SK-N-SH treated with all-trans-retinoic acid at 6 μM for 48 hours (cell line): ENCODE data around the gene SLC19A1.

ENCODE experiments used
- ARNTL ChIP-seq: fragments of 450-650 bp; formaldehyde crosslinking; IDR thresholded peaks from 2 replicates; pipeline ENCODE4 v1.5.0; 2020; ENCODE audit warnings: low read depth, mild to moderate bottlenecking, moderate library complexity, borderline replicate concordance
- PATZ1 ChIP-seq: fragments of 250-450 bp; sonication (Bioruptor Pico); IDR thresholded peaks from 2 replicates; pipeline ENCODE4 v1.8.0; 2020; ENCODE audit warnings: mild to moderate bottlenecking, moderate library complexity, borderline replicate concordance
- RARB ChIP-seq: fragments of 250-450 bp; sonication (Bioruptor Pico); IDR thresholded peaks from 2 replicates; pipeline ENCODE4 v1.8.0; 2021; ENCODE audit warnings: mild to moderate bottlenecking, moderate library complexity
- ZFP30 ChIP-seq: fragments of 450-650 bp; formaldehyde crosslinking; IDR thresholded peaks from 2 replicates; pipeline ENCODE4 v1.5.0; 2022; ENCODE audit warnings: mild to moderate bottlenecking, moderate library complexity
- TF ChIP-seq, protein P1 (sequence below): fragments of 250-450 bp; sonication (Bioruptor Pico); IDR thresholded peaks from 2 replicates; pipeline ENCODE4 v1.5.0; 2020; ENCODE audit warnings: mild to moderate bottlenecking, moderate library complexity
- TF ChIP-seq, protein P2 (sequence below): fragments of 250-450 bp; sonication (Bioruptor Pico); IDR thresholded peaks from 2 replicates; pipeline ENCODE4 v1.5.1; 2020; ENCODE audit warnings: low read depth, mild to moderate bottlenecking, moderate library complexity
- TF ChIP-seq, protein P3 (sequence below): fragments of 250-450 bp; sonication (Bioruptor Pico); IDR thresholded peaks from 2 replicates; pipeline ENCODE4 v1.8.0; 2021; ENCODE audit warnings: low read depth, mild to moderate bottlenecking, moderate library complexity, borderline replicate concordance

DNA sequence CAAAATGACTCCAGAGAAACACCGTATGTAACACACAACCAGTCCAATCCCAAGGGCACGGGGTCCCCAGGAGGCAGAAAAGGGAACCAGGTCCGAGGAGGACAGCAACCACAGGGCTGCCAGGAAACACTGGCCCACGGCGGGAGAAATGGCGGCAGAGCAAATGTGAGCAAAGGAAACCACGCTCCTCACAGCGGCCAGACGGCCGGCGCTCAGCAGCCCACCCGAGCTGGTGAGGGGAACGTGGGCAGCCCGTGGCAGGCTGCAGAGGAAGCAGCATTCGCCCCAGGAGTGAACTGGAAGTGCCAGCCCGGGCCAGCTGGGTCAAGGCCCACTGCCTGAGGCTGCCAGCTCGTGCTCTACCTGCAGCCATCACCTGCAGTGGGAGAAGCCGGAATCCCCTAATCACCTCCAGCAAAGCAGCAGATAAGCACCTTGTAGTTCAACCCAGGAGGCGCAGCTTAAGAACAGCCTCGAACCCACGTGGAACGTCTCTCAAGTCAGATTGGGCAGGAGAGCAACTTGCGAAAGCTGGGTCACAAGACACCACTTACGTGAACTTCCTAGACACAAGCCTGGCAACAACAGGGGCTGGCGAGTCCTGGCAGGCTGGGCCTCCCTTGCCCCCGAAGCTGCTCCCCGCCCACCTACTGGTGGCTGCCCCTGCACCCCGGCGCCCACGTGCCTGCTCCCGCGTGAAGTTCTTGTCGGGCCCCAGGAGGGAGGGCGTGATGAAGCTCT lies 6.7 kb downstream of the SLC19A1 start:
- TF ChIP-seq ARNTL (CRISPR knock-in tag), result no peak
- TF ChIP-seq, protein P1, sequence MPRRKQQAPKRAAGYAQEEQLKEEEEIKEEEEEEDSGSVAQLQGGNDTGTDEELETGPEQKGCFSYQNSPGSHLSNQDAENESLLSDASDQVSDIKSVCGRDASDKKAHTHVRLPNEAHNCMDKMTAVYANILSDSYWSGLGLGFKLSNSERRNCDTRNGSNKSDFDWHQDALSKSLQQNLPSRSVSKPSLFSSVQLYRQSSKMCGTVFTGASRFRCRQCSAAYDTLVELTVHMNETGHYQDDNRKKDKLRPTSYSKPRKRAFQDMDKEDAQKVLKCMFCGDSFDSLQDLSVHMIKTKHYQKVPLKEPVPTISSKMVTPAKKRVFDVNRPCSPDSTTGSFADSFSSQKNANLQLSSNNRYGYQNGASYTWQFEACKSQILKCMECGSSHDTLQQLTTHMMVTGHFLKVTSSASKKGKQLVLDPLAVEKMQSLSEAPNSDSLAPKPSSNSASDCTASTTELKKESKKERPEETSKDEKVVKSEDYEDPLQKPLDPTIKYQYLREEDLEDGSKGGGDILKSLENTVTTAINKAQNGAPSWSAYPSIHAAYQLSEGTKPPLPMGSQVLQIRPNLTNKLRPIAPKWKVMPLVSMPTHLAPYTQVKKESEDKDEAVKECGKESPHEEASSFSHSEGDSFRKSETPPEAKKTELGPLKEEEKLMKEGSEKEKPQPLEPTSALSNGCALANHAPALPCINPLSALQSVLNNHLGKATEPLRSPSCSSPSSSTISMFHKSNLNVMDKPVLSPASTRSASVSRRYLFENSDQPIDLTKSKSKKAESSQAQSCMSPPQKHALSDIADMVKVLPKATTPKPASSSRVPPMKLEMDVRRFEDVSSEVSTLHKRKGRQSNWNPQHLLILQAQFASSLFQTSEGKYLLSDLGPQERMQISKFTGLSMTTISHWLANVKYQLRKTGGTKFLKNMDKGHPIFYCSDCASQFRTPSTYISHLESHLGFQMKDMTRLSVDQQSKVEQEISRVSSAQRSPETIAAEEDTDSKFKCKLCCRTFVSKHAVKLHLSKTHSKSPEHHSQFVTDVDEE (CRISPR knock-in tag), result no peak
- no peak for TF ChIP-seq ZFP30
- no peak for TF ChIP-seq RARB (CRISPR knock-in tag)
- TF ChIP-seq PATZ1 (CRISPR knock-in tag), result no peak
- TF ChIP-seq, protein P2, sequence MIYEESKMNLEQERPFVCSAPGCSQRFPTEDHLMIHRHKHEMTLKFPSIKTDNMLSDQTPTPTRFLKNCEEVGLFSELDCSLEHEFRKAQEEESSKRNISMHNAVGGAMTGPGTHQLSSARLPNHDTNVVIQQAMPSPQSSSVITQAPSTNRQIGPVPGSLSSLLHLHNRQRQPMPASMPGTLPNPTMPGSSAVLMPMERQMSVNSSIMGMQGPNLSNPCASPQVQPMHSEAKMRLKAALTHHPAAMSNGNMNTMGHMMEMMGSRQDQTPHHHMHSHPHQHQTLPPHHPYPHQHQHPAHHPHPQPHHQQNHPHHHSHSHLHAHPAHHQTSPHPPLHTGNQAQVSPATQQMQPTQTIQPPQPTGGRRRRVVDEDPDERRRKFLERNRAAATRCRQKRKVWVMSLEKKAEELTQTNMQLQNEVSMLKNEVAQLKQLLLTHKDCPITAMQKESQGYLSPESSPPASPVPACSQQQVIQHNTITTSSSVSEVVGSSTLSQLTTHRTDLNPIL (CRISPR knock-in tag), result no peak
- TF ChIP-seq, protein P3, sequence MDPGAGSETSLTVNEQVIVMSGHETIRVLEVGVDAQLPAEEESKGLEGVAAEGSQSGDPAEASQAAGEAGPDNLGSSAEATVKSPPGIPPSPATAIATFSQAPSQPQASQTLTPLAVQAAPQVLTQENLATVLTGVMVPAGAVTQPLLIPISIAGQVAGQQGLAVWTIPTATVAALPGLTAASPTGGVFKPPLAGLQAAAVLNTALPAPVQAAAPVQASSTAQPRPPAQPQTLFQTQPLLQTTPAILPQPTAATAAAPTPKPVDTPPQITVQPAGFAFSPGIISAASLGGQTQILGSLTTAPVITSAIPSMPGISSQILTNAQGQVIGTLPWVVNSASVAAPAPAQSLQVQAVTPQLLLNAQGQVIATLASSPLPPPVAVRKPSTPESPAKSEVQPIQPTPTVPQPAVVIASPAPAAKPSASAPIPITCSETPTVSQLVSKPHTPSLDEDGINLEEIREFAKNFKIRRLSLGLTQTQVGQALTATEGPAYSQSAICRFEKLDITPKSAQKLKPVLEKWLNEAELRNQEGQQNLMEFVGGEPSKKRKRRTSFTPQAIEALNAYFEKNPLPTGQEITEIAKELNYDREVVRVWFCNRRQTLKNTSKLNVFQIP (CRISPR knock-in tag), result no peak
